GM19455 (cell line): ENCODE measurements around the gene FITM1.

ENCODE experiments used
- ATAC-seq: cut with Tn5 transposase; IDR thresholded peaks from one replicate; pipeline ENCODE4 v1.9.1; 2021; ENCODE audit not compliant: unreplicated experiment

Gene FITM1

DNA sequence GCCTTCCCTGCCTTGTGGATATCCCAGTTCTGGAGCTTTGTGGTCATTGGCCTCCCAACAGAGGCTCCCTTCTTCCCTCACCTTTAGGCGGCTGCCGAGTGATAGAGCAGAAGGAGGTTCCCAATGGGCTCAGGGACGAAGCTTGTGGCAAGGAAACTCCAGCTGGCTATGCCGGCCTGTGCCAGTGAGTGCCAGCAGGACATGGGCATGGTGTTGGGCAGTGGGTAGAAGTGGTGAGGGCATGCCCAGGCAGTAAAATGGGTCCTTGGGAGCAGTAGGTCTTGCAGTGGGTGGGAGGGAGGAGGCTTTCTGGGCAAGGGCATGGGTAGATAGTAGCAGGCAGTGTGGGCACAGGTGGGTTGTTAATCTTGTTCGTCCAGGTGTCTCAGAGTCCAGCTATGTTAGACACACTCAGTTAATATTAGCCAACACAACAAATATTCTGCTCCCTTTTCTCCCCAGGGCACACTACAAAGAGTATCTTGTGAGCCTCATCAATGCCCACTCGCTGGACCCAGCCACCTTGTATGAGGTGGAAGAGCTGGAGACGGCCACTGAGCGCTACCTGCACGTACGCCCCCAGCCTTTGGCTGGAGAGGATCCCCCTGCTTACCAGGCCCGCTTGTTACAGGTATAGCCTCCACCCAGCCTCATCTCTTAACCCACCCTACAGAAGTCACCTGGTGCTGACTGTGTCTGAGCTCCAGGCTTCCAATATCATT is 29.5 kb downstream of the FITM1 start:
- ATAC-seq: no peak

DNA sequence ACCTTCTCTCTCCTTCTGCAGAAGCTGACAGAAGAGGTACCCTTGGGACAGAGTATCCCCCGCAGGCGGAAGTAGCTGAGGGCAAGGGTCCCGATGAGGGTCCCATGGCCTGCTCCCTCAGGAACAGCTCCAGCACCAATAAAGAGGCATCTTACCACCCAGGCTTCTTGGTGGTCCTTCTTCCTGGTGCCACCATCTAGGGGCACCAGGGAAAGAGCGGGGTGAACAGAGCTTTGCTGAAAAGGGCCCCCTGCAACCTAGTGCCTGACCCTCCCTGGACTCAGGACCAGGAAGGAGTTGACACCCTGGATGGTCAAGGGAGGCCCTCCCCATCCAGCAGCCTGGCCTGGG is 30.0 kb downstream of the FITM1 start:
- ATAC-seq: no peak

DNA sequence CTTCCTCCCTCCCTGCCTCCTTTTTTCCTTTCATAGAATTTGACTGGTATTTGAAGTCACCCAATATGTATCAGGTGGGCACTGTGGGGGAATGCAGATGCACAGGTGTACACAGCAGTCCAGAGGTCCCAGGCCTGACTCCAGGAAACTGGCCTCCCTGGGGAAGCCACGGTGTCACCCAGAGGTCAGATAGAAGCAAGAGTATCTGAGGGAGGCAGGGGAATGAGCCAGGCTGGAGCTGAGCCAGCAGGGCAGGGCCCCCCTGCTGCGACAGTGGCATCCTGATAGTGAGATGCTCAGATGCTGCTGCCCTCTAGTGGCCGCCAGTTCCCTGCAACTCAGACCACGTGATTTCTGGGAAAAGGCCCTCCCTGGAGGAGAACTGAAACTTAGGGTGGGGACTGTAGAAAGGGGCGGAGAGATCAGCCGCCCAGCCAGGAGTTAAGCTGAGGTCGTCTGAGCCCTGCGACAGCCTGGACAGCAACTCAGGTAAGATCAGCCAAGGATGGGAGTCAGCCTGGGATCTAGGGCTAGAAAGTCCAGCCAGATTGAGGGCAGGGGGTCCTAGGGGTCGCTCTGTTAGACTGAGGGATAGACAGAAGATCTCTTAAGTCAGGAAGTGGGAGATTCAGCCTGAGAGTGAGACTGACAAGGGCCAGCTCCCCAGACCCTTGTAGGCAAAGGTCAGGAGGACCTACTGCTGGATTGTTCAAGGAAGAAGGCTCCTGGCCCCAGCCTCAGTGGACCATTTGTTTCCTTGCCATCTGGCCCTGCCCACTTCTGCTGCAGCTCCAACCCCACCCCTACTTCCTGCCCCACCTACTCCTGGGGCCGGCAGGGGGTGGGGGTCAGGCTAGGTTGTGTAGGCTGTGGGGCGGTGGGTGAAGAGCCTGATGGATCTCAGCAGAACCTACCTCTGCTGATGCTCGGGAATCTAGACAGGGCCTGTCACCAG is 30.7 kb downstream of the FITM1 start, which contains the start of gene IRF9:
Gene IRF9, plus strand, starts transcription at position 416 of the 955 bp plus-strand sequence. CDS start 880 bp downstream, outside the sequence.
- peak; percentile 86 for ATAC-seq

DNA sequence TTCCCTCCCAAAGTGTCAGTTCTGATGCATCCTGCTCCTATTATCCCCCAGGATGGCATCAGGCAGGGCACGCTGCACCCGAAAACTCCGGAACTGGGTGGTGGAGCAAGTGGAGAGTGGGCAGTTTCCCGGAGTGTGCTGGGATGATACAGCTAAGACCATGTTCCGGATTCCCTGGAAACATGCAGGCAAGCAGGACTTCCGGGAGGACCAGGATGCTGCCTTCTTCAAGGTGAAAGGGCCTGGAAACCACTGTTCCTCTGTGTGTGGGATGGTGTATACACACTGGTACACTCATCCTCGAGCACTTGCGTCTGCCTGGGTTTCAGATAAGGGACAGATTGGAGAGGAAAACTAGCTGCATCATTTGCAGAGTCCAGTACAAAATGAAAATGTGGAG is 31.6 kb downstream of the FITM1 start:
- no peak for ATAC-seq

DNA sequence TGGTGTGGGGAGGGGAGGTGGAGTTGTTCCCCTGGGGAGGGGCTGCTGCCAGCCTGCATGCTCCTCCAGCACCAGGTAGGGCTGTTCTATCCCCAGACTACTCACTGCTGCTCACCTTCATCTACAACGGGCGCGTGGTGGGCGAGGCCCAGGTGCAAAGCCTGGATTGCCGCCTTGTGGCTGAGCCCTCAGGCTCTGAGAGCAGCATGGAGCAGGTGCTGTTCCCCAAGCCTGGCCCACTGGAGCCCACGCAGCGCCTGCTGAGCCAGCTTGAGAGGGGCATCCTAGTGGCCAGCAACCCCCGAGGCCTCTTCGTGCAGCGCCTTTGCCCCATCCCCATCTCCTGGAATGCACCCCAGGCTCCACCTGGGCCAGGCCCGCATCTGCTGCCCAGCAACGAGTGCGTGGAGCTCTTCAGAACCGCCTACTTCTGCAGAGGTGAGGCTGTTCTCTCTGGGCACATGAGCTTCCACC is 34.1 kb downstream of the FITM1 start:
- ATAC-seq: no peak

DNA sequence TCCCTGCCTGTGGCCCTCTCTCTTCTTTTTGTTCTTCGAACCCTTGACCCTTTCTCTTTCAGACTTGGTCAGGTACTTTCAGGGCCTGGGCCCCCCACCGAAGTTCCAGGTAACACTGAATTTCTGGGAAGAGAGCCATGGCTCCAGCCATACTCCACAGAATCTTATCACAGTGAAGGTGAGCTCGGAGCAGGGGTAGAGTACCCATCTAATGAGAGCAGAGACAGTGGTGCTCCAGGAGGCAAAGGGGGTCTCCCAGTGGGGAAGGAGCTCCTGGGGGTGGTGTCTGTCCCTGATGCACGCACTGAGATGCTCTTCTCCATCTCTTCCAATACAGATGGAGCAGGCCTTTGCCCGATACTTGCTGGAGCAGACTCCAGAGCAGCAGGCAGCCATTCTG is 35.3 kb downstream of the FITM1 start:
- no peak for ATAC-seq

DNA sequence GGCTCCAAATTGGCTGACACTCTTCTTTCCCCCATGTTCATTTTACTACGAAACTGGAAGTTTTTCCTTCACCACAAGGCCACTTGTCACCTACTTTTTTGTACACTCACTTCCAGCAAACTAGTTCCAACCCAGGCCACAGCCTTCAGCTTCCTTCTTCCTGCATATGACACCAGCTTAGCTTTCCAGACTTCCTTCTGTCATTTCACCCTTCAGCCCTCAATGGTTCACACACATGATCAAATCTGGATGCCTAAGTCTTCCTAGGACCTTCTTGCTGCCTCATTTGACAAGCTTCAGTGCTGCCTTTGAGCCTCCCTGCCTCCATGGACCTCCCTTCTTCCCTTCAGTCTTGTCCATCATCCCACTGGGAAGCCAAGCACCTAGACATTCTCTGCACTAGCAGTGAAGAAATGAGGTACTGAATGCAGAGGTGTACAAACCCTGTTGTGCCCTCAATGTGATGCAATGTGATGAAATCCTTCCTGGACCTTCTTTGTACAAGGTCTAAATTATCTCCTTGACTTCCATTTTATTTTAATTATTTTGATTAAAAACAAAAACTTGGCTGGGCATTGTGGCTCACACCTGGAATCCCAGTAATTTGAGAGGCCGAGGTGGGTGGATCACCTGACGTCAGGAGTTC is 37.1 kb downstream of the FITM1 start:
- ATAC-seq: no peak

DNA sequence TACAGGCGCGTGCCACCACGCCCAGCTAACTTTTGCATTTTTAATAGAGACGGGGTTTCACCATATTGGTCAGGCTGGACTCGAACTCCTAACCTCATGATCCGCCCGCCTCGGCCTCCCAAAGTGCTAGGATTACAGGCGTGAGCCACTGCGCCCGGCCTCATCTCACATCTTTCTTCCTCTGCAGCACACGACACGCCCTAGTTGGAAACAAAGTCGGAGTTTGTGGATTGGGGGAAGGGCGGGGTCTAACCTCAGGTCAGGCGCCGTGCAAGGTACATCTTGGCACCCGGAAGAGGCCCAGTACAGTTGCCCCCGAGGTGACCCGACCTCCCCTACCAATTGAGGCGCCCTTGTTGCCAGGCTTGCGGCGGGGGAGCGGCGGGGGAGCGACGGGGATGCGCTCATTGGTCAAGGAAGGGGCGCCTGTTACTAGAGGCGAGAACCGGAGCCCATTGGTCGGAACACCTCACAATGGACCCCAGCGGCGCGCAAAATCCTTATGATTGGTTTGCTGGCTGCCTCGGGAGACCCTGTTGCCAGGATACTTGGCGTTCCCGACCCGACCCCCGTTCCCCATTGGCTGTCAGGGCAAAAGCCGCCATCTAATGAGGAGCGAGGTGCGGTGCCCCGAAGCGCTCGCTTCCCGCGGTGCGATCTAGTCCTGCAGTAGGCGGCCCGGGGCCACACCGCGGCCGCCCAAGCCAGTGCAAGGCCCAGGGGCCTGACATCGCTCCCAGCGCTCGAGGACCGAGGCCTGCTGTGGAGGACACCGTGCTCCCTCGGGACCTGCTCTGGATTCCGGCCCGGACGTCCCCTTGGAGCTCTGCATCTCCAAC is 41.2 kb downstream of the FITM1 start, which contains the start of gene REC8:
Gene REC8, plus strand, starts transcription at position 659 of the 839 bp plus-strand sequence. CDS start 473 bp downstream, outside the sequence.
- ATAC-seq: peak; percentile 83

DNA sequence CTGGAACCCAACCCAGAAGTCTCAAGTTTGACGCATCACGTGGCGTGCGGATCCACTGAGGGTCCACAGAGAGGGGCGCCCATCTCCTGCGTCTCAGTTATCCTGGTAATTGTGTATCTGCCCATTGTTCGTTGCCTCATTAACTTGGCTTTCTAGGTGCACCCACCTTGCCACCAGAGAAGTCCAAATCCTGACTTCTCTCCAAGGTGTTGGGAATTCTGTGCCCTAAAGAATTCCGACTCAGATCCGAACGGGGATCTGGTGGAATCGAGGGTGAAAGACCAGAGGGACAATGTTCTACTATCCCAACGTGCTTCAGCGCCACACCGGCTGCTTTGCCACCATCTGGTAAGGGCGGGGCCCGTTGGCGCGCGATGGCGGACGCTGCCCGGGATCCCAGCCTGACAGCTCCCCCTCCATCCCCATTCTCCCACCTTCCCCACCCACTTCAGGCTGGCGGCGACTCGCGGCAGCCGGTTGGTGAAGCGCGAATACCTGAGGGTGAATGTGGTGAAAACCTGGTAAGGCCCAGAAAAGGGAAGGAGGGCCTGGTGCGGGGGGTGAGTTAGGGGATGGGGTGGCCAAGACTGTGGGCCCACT is 41.9 kb downstream of the FITM1 start:
- ATAC-seq: no peak

DNA sequence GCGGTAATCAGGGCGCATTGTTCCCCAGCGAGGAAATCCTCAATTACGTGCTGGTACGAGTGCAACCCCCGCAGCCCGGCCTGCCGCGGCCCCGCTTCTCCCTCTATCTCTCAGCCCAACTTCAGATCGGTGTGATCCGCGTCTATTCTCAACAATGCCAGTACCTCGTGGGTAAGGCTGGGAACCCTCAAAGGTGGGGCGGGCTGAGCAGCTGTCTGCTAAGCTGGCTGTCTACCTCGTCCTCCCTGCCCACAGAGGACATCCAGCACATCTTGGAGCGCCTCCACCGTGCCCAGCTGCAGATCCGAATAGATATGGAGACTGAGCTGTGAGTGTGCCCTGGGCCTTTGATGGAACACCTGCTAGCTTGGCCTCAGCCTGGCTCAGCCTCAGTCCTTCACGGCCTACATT is 42.4 kb downstream of the FITM1 start:
- no peak for ATAC-seq

DNA sequence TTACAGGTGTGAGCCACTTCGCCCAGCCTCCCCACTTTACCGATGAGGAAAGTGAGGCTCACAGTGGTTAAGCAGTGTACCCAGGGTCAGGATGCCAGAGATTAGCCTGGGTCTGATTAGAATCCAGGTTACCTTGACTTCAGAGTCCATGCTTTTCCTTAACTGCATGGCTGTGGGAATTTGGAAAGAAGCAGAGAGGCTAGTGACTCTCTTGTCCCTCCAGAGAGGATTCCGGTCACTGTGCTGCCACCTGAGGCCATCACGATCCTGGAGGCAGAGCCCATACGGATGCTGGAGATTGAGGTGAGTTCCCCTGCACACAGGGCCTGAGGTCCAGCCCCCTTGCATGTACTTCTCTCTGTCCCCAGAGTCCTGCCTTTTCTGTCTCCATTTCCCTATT is 46.1 kb downstream of the FITM1 start:
- no peak for ATAC-seq

DNA sequence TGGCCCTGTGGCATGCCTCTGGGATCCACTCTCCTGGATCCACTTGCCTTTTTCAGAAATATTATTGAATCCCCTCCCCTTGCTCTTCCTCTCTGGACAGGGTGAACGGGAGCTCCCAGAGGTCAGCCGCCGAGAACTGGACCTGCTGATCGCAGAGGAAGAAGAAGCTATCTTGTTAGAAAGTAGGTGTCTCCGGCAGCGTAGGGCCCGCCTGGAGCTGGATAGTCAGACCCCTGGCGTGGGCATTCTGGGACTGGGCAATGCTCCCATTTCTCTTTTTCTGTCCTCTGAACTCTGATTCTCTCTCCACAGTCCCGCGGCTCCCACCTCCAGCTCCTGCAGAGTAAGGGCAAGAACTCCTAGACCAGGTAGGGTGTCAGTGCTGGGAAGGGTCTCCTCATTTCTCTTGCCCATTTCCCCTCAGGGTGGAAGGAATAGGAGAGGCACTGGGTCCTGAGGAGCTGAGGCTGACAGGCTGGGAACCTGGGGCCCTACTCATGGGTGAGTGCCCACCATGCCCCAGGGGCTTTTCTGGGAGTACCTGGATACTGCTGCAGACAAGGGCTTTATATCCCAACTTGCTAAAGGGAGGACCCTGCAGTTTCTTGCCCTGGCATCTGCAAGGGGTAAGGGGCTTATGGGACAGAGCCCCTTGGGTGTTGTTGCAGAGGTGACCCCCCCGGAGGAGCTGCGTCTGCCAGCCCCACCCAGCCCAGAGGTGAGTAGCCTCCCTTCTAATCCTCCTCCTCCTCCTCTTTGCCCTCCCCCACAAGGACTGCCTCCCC is 46.8 kb downstream of the FITM1 start:
- ATAC-seq: no peak

DNA sequence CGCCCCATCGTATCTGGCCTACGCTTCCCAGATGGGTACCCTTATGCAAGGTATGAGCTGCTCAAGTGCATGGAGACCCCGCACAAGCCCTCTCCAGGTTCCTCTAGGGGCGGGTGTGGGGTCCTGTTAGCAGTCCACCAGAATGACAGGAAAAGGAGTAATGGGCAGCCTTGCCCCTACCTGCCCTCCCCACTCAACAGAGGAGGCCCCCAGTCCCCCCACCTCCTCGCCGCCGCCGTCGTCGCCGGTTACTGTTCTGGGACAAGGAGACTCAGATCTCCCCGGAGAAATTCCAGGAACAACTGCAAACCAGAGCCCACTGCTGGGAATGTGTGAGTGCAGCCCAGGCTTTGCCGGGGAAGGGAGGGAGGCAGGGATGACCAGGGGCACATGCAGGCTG is 47.4 kb downstream of the FITM1 start:
- ATAC-seq: no peak

DNA sequence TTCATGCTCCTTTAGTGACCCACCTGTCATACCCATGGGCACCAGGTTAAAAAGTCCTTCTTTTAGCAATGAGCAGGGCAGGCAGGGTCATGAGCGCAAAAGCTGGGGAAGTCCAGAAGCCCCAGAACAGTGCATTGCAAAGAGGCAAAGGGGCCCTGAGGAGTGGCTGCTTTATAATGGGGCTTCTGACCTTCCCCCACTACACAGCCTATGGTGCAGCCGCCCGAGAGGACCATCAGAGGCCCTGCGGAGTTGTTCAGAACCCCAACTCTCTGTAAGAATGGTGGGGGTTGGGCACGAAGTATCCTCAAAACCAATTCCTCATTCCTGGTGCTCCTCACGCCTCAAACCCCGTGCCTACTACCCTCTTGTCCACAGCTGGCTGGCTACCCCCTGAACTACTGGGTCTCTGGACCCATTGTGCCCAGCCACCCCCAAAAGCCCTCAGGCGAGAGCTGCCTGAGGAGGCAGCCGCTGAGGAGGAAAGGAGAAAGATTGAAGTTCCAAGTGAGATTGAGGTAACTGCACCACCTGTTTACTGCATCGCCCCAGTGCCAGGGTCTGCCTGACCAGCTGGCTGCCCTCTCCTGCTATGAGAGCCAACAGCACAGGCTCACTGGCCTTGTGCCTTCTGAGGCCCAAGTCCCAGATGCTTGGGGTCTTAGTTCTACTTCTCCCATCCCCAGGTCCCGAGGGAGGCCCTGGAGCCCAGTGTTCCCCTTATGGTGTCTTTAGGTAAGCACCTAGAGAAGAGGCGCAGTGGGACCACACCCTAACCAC is 48.1 kb downstream of the FITM1 start:
- ATAC-seq: no peak

DNA sequence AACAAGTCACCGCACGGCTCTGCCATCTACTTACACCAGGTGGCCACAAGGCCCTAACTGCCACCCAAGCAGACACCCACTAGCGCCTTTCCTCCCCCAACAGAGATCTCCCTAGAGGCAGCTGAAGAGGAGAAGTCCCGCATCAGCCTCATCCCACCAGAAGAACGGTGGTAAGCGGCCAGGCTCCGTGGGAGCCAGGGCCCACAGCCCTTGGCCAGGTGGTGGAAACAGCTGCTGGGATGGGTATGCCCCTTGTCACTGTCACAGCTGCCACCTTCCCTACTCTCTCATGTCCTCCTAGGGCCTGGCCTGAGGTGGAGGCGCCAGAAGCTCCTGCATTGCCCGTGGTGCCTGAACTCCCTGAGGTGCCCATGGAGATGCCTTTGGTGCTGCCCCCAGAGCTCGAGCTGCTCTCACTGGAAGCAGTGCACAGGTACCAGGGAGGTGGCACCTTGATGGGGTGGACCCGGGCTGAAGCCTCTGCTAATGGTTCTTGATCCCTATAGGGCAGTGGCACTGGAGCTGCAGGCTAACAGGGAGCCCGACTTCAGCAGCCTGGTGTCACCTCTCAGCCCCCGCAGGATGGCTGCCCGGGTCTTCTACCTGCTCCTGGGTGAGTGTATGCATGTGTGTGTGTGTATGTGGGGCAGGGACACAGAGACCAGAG is 49.0 kb downstream of the FITM1 start:
- ATAC-seq: no peak

DNA sequence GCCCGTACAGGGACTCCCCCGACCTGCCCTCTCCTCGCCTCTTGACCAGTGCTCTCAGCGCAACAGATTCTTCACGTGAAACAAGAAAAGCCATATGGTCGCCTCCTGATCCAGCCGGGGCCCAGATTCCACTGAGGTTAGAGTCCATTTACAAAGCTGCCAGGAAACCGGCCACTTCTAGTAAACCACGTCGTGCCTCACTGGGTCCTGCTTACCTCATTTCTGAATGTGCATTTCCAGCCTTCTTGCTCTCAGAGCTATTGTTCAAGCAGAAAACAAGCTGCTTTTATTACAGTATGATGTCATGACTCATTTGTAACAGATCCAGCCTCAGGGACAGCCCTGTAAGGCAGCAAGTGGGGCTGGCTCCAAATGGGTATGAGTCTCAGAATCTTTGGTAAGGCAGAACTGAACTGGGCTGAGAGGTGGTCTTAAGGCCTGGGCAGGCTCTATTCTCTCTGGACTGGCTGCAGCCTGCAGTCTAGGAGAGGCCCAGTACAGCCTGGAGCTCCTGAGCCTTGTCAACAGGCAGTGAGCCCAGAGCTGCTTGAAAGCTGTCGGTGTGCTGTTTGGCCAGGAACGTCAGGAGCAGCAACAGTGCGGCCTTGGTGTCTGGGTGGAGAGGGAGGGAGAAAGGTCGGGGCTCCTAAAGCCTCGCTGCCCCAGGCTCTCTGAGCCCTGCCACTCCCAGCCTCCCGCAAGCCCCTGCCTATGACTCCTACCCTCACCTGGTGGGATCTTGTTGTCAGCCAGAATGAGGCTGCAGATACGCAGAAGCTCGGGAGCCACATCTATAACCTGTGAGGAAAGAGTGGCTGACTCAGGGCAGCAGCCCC is 49.7 kb downstream of the FITM1 start:
- no peak for ATAC-seq
